NCI-H748 (cell line): ENCODE results near the gene TMEM145.
A peak's percentile ranks its signal among the peaks of the same experiment; 100 is the strongest.
"Not testable (repeated sequence)": the region's sequence is repeated elsewhere in the genome, so short reads cannot be mapped to it uniquely, and the experiment has no call there.

Experiments
- DNase-seq: peaks from one replicate; lab custom pipeline; 2025; ENCODE audit not compliant: unreplicated experiment; lab: John Stamatoyannopoulos, UW

TMEM145 gene

DNA sequence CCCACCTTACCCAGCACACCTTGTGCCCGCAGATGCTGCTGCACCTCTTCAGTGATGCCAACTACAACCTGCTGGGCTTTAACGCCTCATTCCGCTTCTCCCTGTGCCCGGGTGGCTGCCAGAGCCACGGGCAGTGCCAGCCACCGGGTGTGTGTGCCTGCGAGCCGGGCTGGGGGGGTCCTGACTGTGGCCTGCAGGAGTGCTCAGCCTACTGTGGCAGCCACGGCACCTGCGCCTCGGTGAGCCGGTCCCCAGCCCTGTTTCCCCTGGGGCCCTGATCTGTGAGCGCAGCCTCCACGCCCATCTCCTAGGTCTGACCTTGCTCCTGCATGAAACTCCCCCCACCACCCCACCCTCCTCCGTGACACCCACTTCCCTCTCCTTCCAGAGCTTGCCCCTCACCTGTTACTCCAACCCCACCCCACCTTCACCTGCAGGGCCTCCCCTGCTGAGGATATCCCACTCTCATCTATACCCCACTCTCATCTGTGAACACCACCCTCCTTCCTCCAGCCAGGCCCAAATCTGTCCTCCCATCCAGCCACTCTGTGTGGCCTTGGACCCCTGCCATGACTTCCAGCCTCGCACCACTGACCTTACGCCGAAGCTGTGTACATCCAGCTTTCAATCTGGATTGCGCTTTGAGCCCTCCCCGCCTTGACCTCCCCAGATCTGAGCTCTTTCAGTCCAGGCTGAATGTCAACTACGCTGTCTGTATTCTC is 21.0 kb downstream of the TMEM145 start:
- no peak for DNase-seq

DNA sequence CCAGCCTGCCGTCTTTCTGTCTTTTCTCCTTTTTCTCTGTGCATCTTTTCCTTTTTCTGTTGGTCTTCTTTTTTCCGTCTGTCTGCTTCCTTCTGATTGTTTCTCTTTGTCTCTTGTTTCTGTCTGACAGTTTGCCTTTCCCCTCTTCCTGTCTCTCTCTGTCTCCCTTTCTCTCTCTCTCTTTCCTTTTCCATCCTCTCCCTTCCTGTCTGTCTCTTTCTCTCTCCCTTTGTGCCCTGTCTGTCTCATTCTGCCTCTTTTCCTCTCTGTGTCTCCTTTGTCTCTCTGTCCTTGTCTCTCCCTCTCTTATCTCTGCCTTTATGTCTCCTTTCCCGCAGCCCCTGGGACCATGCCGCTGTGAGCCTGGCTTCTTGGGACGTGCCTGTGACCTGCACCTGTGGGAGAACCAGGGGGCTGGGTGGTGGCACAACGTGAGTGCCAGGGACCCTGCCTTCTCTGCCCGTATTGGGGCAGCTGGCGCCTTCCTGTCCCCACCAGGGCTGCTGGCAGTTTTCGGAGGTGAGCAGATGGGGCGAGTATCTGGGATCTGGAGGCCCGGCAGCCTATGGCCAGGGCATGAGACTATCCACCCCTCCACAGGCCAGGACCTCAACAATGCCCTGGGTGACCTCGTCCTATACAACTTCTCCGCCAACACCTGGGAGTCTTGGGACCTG is 21.7 kb downstream of the TMEM145 start:
- DNase-seq, result no peak

DNA sequence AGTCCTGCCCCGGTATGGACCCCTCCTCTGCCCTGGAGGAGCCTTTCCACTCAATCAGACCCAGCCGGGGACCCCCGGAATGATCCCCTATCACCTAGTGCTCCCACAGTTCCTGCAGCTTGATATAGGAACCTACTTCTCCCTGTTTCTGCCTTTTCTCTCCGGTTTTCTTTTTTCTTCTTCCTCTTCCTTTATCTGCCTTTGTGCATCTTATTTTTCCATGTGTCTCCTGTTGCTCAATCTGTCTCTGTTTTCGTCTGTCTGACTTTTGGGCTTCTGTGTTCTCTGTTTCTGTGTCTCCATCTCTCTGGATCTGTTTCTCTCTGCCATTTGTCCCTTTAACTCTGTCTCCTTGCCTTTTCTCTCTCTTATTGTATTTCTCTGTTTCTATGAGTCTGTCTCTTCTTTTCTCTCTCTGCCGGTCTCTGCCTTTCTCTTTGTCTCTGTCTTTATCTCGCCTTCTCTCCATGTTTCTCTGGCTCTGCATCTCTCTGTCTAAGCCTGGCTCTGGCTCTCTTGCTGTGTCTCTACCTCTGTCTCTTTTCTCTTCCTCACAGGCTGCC is 22.3 kb downstream of the TMEM145 start:
- DNase-seq, result no peak

DNA sequence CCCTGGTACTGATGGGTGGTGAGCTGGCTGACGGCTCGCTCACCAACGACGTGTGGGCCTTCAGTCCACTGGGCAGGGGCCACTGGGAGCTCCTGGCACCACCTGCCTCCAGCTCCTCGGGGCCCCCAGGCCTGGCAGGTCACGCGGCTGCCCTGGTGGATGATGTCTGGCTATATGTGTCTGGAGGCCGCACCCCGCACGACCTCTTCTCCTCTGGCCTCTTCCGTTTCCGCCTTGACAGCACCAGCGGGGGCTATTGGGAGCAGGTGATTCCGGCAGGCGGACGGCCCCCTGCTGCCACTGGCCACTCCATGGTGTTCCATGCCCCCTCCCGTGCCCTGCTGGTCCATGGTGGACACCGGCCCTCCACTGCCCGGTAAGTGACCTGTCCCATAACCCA is 22.9 kb downstream of the TMEM145 start:
- no peak for DNase-seq

DNA sequence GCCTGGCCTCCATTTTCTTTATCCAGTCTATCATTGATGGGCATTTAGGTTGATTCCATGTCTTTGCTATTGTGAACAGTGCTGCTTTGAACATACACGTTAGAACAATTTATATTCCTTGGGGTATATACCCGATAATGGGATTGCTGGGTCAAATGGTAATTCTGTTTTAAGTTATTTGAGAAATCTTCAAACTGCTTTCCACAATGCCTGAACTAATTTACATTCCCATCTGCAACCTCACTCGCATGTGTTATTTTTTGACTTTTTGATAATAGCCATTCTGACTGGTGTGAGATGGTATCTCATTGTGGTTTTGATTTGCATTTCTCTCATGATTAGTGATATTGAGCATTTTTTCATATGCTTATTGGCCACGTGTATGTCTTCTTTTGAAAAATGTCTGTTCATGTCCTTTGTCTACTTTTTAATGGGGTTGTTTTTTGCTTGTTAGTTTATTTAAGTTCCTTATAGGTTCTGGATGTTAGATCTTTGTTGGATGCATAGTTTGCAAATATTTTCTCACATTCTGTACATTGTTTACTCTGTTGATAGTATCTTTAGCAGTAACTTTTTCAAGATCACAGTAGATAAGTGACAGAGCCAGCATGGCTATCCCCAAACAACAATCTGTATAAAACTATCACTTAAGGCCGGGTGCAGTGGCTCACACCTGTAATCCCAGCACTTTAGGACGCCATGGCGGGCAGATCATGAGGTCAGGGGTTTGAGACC is 26.2 kb downstream of the TMEM145 start:
- not testable (repeated sequence) for DNase-seq

DNA sequence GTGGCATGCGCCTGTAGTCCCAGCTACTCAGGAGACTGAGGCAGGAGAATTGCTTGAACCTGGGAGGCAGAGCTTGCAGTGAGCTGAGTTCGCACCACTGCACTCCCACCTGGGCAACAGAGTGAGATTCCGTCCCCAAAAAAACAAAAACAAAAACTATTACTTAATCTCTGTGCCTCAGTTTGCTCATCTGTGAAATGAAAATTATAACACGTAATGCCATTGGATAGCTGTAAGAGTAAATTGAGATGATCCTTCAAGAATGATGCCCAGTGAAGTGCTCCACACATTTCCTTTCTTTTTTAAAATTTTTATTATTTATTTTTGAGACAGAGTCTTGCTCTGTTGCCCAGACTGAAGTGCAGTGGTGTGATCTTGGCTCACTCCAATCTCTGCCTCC is 26.8 kb downstream of the TMEM145 start:
- not testable (repeated sequence) for DNase-seq

DNA sequence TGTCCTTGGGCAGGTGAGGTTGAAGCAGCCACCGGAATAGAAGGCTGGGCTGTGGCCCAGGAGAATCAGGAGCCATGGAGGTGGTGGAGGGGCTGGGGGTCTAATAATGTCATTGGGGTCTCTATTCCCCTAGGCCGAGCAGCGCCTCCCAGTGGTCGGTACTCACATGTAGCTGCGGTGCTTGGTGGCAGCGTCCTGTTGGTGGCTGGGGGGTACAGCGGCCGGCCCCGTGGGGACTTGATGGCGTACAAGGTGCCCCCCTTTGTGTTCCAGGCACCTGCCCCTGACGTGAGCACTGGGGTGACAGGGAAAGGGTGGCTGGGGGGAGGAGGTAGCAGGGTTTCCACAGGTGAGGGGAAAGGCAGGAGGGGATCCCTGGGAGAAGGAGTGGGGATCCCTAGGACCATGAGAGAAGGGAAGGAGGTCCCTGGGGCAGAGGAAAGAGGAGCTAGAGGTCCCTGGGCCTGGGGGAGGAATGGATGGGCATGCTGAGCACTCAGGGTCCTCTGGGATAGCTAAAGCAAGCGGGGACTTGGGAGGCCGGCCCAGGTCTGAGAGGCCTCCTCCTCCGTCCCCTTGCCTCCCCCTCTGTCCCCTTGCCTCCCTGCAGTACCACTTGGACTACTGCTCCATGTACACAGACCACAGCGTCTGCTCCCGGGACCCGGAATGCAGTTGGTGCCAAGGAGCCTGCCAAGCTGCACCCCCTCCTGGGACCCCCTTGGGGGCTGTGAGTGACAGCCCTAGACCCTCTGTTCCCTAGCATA is 30.4 kb downstream of the TMEM145 start:
- DNase-seq, result no peak

DNA sequence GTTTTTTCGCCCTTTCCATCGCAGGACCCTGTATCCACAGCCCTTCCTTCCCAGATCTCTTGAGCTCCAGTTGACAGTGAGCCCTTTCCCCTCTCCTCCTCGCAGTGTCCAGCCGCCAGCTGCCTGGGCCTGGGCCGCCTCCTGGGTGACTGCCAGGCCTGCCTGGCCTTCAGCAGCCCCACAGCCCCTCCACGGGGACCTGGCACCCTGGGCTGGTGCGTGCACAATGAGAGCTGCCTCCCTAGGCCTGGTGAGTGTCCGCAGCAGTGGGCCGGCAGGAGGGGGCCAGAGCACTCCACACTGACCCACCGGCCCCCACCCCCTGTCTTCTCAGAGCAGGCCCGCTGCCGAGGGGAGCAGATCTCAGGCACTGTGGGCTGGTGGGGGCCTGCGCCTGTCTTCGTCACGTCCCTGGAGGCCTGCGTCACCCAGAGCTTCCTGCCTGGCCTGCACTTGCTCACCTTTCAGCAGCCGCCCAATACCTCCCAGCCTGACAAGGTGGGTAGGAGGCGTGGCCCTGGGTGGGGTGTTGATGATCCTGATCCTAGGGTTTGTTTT is 31.3 kb downstream of the TMEM145 start:
- DNase-seq, result no peak

DNA sequence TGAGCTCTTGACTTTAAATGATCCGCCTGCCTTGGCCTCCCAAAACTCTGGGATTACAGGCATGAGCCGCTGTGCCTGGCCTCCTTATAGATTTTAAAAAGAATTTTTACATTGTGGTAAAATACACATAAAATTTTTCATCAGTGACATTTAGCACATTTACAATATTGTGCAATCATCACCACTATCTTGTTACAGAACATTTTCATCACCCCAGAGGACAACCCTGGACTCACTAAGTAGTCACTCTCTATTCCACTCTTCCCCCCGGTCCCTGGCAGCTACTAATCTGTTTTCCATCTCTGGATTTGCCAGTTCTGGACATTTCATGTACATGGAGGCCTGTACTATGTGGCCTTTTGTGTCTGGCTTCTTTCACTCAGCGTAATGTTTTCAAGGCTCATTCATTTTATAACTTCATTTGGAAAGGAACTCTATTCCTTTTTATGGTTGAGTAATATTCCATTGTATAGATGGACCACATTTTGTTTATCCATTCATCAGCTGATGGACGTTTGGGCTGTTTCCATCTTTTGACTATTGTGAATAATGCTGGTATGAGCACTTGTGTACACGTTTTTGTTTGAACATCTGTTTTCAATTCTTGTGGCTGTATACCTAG is 32.2 kb downstream of the TMEM145 start:
- no peak for DNase-seq

DNA sequence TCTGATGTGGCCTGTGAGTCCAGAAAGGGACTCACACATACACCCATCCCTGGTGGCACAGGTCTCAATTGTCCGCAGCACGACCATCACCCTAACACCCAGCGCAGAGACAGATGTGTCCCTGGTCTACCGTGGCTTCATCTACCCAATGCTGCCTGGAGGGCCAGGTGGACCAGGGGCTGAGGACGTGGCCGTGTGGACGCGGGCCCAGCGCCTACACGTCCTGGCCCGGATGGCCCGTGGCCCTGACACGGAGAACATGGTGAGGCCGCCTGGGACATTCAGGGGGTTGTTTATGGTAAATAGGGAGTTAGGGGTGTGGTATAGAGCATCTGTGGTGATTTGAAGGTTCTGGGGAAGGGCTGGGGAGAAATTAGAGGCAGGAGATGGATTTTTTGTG is 35.1 kb downstream of the TMEM145 start:
- DNase-seq, result no peak

DNA sequence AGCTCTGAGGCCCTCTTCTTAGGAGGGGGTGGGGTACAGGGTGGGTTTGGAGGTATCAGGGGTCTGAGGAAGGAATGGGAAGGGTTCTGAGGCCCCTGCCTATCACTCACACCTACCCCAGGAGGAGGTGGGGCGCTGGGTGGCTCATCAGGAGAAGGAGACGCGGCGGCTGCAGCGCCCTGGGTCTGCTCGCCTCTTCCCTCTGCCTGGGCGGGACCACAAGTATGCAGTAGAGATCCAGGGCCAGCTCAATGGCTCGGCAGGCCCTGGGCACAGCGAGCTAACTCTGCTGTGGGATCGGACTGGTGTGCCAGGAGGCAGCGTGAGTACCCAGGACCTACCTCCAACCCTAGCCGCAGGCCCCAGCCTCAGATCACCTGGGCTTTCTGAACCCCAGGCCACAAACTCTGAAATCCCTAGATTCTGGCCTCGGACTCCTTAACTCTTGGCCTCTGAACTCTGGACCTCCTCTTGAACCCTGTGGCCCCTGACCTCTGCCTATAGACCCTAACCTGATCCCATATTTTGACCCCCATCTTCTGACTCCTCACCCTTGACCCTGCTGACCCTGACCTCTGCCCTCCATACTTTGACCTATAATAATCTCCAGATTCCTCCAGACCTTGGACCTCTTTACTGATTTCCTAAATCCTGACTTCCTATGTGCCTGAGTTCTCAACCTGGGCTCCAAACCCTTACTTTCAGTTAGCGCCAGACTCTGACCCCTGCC is 36.4 kb downstream of the TMEM145 start:
- DNase-seq, result no peak

DNA sequence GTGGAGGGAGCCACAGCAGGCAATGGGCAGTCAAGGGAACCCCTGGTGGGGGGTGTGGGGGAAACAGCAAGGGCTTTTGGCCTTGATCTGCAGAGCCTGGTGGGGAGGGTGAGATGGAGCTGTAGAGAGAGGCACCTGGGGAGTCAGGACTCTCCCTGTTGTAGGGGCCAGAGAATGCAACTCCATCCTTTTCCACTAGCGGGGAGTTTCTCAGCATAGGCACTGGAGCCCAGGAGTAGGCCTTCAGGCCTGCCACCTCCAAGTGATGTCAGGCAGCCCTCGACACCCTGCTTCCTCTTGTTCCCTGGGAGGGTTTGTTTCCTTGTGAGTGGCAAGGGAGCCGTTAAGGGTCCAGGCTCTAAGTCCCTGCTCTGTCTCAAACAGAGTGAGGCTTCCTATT is 37.3 kb downstream of the TMEM145 start:
- DNase-seq, result no peak

DNA sequence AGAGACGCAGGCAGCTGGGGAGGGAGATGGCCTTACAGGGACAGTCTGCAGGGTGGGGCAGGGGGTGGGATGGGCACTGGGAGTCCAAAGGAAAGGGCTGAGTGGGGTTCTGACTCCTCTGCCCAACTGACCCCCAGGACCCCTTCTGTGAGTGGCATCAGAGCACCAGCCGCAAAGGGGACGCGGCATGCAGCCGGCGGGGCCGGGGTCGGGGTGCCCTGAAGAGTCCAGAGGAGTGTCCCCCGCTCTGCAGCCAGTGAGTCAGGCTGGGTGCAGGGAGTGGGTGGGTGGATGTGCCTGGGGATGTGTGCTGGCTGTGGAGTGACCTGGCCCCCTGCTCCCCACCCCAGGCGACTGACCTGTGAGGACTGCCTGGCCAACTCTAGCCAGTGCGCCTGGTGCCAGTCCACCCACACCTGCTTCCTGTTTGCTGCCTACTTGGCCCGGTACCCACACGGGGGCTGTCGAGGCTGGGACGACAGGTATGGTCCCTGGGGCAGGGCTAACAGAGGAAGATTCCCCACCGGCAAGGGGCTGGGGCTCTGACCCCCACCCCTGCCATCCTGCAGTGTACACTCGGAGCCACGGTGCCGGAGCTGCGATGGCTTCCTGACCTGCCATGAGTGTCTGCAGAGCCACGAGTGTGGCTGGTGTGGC is 38.1 kb downstream of the TMEM145 start:
- no peak for DNase-seq

DNA sequence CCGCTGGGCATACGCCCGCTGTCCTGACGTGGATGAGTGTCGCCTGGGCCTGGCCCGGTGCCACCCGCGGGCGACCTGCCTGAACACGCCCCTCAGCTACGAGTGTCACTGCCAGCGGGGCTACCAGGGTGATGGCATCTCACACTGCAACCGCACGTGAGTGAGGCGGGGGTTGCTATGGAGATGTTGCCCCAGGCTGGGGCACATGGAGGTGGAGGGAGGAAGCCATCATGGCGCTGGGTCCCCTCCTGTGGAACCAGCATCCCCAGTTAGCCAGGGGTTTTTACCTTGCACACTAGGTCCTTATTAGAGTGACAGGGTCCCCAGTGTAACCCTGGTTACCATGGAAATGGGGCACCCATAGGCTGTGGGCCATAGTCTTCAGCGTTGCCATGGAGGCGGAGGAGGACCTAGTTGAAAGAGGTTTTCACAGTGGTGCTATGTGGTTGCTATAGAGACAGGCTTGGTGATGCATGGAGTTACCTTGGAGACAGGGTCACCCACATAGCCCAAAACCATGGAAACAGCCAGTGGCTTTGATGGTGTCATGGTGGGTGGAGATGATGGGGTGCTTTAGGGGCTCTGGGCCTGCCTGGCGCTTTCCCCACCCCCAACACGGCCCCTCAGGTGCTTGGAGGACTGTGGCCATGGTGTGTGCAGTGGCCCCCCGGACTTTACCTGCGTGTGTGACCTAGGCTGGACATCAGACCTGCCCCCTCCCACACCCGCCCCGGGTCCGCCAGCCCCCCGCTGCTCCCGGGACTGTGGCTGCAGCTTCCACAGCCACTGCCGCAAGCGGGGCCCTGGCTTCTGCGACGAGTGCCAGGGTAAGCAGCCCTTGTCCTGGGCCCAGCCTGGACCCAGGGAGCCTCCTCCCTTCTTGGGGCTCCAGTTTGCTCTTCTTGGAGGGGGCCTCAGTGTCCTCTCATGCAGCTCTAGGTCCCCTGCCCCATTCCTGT is 39.5 kb downstream of the TMEM145 start:
- peak; percentile 94 for DNase-seq

DNA sequence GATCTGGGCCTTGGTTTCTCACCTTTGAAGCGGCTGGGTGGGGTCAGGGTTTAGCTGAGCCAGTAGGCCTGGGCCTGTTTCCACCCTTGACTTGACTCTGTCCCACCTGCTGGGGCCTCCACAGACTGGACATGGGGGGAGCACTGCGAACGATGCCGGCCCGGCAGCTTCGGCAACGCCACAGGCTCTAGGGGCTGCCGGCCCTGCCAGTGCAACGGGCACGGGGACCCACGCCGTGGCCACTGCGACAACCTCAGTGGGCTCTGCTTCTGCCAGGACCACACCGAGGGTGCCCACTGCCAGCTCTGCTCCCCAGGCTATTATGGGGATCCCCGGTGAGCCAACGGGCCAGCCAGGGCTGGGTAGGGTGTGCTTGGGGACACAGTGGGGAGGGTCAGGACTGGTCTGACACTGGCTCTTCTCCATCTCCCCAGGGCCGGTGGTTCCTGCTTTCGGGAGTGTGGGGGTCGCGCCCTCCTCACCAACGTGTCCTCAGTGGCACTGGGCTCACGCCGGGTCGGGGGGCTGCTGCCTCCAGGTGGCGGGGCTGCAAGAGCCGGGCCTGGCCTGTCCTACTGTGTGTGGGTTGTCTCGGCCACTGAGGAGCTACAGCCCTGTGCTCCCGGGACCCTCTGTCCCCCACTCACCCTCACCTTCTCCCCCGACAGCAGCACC is 40.4 kb downstream of the TMEM145 start:
- no peak for DNase-seq

DNA sequence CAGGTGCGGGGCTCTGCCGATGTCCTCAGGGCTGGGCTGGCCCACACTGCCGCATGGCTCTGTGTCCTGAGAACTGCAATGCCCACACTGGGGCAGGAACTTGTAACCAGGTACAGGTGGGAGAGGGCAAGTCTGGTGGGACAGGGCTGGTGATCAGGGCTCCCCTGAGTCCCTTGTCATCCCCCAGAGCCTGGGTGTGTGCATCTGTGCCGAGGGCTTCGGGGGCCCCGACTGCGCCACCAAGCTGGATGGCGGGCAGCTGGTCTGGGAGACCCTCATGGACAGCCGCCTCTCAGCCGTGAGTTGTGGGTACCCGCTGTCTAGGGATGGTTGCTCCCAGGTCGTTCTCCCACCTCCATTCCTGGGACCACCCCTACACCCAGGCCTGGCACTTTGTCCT is 42.8 kb downstream of the TMEM145 start:
- no peak for DNase-seq

DNA sequence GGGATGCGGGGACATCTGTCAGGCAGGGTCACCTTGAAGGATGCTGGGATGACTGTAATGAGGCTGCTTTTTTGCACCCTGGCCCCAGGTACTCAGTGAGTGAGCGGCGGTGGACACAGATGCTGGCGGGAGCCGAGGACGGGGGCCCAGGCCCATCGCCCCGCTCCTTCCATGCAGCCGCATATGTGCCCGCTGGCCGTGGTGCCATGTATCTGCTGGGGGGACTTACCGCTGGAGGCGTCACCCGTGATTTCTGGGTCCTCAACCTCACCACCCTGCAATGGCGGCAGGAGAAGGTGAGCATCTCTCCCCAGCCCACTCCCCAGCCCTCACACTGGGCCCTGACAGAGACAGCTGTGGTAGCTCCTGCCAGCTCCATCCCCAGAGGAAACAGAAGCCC is 43.6 kb downstream of the TMEM145 start:
- DNase-seq, result no peak
